Measurements from ENCODE around the gene NEIL3. TPM values are rescaled to one million over a fixed set of nuclear protein-coding genes. Genes with fewer than 3 reads are reported as not detected.

NEIL3 gene
- polyA plus RNA-seq, 1 donor from 2014 or later: 0.15 TPM

DNA sequence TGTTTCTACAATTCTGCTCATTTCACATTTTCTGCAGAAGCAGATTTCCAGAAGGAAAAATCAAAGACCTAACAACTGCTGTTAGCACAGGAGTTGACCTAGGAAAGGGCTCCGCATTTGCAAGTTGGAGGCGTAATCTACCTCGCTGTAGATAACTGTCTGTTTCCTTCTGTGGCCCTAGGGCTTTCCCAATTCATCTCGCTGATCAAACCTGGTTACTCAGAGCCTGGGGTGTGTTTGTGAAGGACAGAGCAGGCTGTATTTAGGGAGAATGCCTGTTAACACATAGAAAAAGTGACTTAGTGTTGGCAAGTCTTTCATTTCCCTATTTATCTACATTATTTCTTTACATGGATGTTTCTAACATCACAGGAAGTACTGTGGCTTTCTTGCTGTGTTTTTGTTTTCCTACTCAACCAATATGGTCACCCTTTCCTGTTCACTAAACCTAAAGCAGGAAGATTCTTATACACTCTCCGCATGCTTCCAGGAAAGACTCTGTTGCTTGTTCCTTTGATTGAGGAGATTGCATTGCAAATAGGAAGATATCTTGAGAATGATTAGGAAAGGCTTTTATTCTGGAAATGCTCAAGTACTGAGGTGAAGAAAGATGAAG, 92.1 kb downstream of the NEIL3 start:
- no peak overlapping the region for H3K4me2 ChIP-seq (ENCODE audit: low read length)
- no peak overlapping the region for H3K27ac ChIP-seq (ENCODE audit: low read length)

DNA sequence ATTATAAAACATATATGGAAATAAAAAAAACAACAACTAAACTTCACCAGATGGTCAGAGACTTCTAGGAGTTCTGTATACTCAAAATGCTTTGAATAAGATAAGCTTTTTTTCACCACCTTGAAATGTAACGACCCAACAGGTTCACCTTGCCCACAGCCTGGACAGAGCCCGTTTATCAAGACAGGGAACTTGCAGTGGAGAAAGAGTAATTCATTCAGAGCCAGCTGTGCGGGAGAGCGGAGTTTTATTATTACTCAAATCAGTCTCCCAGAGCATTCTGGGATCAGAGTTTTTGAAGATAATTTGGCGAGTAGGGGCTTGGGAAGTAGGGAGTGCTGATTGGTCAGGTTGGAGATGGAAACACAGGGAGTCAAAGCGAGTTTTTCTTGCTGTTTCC, 94.1 kb downstream of the NEIL3 start:
- no peak overlapping the region for H3K9ac ChIP-seq (ENCODE audit: low read length)
- H3K27me3 ChIP-seq (ENCODE audit: insufficient read depth, low read depth, low read length): no peaks in the 10 kb centered on the region
- no peak overlapping the region for H3K4me2 ChIP-seq (ENCODE audit: low read length)
- H3K79me2 ChIP-seq (replicated peaks; ENCODE audit: insufficient read depth, low read length): no peaks in the 10 kb centered on the region
- TF ChIP-seq TAF1 (IDR thresholded peaks at IDR 0.05; ENCODE audit: low read depth) (no peak), RAD21 (conservative IDR thresholded peaks at IDR 0.05) (no peak), POLR2AphosphoS5 (IDR thresholded peaks at IDR 0.05) (no peak), EZH2 (IDR thresholded peaks at IDR 0.05; ENCODE audit: borderline replicate concordance, insufficient read depth, low read length, poor library complexity, severe bottlenecking) (no peak), MXI1 (conservative IDR thresholded peaks at IDR 0.05; ENCODE audit: poor library complexity, severe bottlenecking) (no peak), REST (IDR thresholded peaks at IDR 0.05; ENCODE audit: borderline replicate concordance) (no peak), EP300 (conservative IDR thresholded peaks at IDR 0.05; ENCODE audit: poor library complexity, severe bottlenecking) (no peak), SMC3 (conservative IDR thresholded peaks at IDR 0.05; ENCODE audit: poor library complexity) (no peak)
- TF ChIP-seq, protein P1, sequence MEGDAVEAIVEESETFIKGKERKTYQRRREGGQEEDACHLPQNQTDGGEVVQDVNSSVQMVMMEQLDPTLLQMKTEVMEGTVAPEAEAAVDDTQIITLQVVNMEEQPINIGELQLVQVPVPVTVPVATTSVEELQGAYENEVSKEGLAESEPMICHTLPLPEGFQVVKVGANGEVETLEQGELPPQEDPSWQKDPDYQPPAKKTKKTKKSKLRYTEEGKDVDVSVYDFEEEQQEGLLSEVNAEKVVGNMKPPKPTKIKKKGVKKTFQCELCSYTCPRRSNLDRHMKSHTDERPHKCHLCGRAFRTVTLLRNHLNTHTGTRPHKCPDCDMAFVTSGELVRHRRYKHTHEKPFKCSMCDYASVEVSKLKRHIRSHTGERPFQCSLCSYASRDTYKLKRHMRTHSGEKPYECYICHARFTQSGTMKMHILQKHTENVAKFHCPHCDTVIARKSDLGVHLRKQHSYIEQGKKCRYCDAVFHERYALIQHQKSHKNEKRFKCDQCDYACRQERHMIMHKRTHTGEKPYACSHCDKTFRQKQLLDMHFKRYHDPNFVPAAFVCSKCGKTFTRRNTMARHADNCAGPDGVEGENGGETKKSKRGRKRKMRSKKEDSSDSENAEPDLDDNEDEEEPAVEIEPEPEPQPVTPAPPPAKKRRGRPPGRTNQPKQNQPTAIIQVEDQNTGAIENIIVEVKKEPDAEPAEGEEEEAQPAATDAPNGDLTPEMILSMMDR (IDR thresholded peaks at IDR 0.05; ENCODE audit: poor library complexity, severe bottlenecking): no peak
- no peak overlapping the region for H2AFZ ChIP-seq (ENCODE audit: low read depth, low read length)
- no peak overlapping the region for H3K27ac ChIP-seq (ENCODE audit: low read length)
- H3K4me3 ChIP-seq (ENCODE audit: low read length): no peak overlapping the region
- H3K9me3 ChIP-seq (ENCODE audit: low read length): no peaks in the 10 kb centered on the region
- H3F3A ChIP-seq (ENCODE audit: insufficient read depth, low read length, poor library complexity, severe bottlenecking): no peaks in the 10 kb centered on the region
- no peaks in the 10 kb centered on the region for H3K36me3 ChIP-seq (ENCODE audit: insufficient read depth, low read length)
- no peaks in the 10 kb centered on the region for H4K20me1 ChIP-seq (ENCODE audit: insufficient read depth)
- no peaks in the 10 kb centered on the region for H3K9me2 ChIP-seq (ENCODE audit: insufficient read depth, low read length)

More for the DNA sequence above, 92.1 kb downstream of the NEIL3 start:
- no peak overlapping the region for H3K9ac ChIP-seq (ENCODE audit: low read length)
- TF ChIP-seq RAD21 (conservative IDR thresholded peaks at IDR 0.05) (no peak), EP300 (conservative IDR thresholded peaks at IDR 0.05; ENCODE audit: poor library complexity, severe bottlenecking) (no peak), MXI1 (conservative IDR thresholded peaks at IDR 0.05; ENCODE audit: poor library complexity, severe bottlenecking) (no peak), TAF1 (IDR thresholded peaks at IDR 0.05; ENCODE audit: low read depth) (no peak), SMC3 (conservative IDR thresholded peaks at IDR 0.05; ENCODE audit: poor library complexity) (no peak), EZH2 (IDR thresholded peaks at IDR 0.05; ENCODE audit: borderline replicate concordance, insufficient read depth, low read length, poor library complexity, severe bottlenecking) (no peak), POLR2AphosphoS5 (IDR thresholded peaks at IDR 0.05) (no peak)
- no peaks in the 10 kb centered on the region for H4K20me1 ChIP-seq (ENCODE audit: insufficient read depth)
- H2AFZ ChIP-seq (ENCODE audit: low read depth, low read length): no peak overlapping the region
- H3K9me2 ChIP-seq (ENCODE audit: insufficient read depth, low read length): no peaks in the 10 kb centered on the region
- H3K9me3 ChIP-seq (ENCODE audit: low read length): no peaks in the 10 kb centered on the region
- H3K27me3 ChIP-seq (ENCODE audit: insufficient read depth, low read depth, low read length): no peaks in the 10 kb centered on the region
- H3K36me3 ChIP-seq (ENCODE audit: insufficient read depth, low read length): no peaks in the 10 kb centered on the region
- no peak overlapping the region for H3K4me3 ChIP-seq (ENCODE audit: low read length)
- H3F3A ChIP-seq (ENCODE audit: insufficient read depth, low read length, poor library complexity, severe bottlenecking): no peaks in the 10 kb centered on the region
- no peaks in the 10 kb centered on the region for H3K79me2 ChIP-seq (replicated peaks; ENCODE audit: insufficient read depth, low read length)

Data from neural cell (in vitro differentiated cells).